Right lobe of liver (tissue), 4 donors: Measurements from ENCODE around the gene ALDH8A1.

ENCODE experiments used
- CTCF ChIP-seq, 4 donors: fragments of 200-600 bp in 3 of 4; fragments of 450-650 bp in 1 of 4; IDR thresholded peaks; one replicate each; pipeline versions ENCODE4 v1.5.1 to v1.8.0; 2016 to 2022; ENCODE audit warnings: antibody characterized with exemption in 4 of 4, mild to moderate bottlenecking in 2 of 4
- POLR2A ChIP-seq: fragments of 450-650 bp; IDR thresholded peaks from one replicate; pipeline ENCODE4 v1.6.1; 2017; ENCODE audit warnings: antibody characterized with exemption, mild to moderate bottlenecking
- donor health status: DM: no; HTN: no; CAD: no.
- donor health status: DM: no; HTN: no; CAD: no.
- donor health status: DM: no; HTN: yes; CAD: no.

GRCh38 chr6:134959603-134960002 lies 9.7 kb upstream of the ALDH8A1 start:
- TF ChIP-seq CTCF (IDR thresholded peaks at IDR 0.05) (no peak), POLR2A (no peak)
